ENCODE data around the gene NFATC4. TPM values are rescaled to one million over a fixed set of nuclear protein-coding genes. Genes with fewer than 3 reads are reported as not detected.

Gene NFATC4
- total RNA-seq, 1 experiment from 2014 or later, result 60.7 TPM

DNA sequence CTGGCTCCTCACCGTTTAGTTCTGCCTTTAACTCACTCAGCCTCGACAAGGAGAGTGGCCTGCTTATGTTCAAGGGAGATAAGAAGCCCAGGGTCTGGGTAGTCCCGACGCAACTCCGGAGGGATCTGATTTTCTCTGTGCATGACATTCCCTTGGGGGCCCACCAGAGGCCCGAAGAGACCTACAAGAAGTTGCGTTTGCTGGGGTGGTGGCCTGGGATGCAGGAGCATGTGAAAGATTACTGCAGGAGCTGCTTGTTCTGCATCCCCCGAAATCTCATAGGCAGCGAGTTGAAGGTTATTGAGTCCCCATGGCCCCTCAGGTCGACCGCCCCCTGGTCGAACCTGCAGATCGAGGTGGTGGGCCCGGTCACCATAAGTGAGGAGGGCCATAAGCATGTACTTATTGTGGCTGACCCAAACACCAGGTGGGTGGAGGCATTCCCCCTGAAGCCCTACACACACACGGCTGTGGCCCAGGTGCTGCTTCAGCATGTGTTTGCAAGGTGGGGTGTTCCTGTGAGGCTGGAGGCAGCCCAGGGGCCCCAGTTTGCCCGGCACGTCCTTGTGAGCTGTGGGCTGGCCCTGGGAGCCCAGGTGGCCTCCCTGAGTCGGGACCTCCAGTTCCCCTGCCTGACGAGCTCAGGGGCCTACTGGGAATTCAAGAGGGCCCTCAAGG, 48.4 kb downstream of the NFATC4 start (continued):
- no peak for TF ChIP-seq ZSCAN18 (CRISPR knock-in tag; IDR thresholded peaks at IDR 0.05)
- TF ChIP-seq CREM (CRISPR knock-in tag; IDR thresholded peaks at IDR 0.05), result no peak
- TF ChIP-seq PRRX2 (CRISPR knock-in tag; IDR thresholded peaks at IDR 0.05), result no peak
- TF ChIP-seq MXD4 (CRISPR knock-in tag; IDR thresholded peaks at IDR 0.05; ENCODE audit: borderline replicate concordance), result no peak
- TF ChIP-seq AR (CRISPR knock-in tag; IDR thresholded peaks at IDR 0.05), result no peak
- no peak for TF ChIP-seq JUN (CRISPR knock-in tag; IDR thresholded peaks at IDR 0.05)

- no peak for ATAC-seq
- peaks cover 30% of the 10 kb centered on the region for H3K27me3 Mint-ChIP-seq (ENCODE audit: low read depth)
- no peak for DNase-seq (ENCODE audit: low spot score)
- no peak overlapping the region for H3K4me3 Mint-ChIP-seq
- H3K4me1 Mint-ChIP-seq, result no peaks in the 10 kb centered on the region
- TF ChIP-seq TEAD4 (CRISPR knock-in tag; IDR thresholded peaks at IDR 0.05) (no peak), CBFB (CRISPR knock-in tag; IDR thresholded peaks at IDR 0.05; ENCODE audit: low read depth) (no peak), ZNF281 (CRISPR knock-in tag; IDR thresholded peaks at IDR 0.05) (no peak), SMAD4 (CRISPR knock-in tag; IDR thresholded peaks at IDR 0.05) (no peak), ATF1 (CRISPR knock-in tag; IDR thresholded peaks at IDR 0.05) (no peak), ATF2 (CRISPR knock-in tag; IDR thresholded peaks at IDR 0.05; ENCODE audit: borderline replicate concordance, low read depth) (no peak)
- TF ChIP-seq, protein P1, sequence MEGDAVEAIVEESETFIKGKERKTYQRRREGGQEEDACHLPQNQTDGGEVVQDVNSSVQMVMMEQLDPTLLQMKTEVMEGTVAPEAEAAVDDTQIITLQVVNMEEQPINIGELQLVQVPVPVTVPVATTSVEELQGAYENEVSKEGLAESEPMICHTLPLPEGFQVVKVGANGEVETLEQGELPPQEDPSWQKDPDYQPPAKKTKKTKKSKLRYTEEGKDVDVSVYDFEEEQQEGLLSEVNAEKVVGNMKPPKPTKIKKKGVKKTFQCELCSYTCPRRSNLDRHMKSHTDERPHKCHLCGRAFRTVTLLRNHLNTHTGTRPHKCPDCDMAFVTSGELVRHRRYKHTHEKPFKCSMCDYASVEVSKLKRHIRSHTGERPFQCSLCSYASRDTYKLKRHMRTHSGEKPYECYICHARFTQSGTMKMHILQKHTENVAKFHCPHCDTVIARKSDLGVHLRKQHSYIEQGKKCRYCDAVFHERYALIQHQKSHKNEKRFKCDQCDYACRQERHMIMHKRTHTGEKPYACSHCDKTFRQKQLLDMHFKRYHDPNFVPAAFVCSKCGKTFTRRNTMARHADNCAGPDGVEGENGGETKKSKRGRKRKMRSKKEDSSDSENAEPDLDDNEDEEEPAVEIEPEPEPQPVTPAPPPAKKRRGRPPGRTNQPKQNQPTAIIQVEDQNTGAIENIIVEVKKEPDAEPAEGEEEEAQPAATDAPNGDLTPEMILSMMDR (IDR thresholded peaks at IDR 0.05), result no peak
- TF ChIP-seq, protein P2, sequence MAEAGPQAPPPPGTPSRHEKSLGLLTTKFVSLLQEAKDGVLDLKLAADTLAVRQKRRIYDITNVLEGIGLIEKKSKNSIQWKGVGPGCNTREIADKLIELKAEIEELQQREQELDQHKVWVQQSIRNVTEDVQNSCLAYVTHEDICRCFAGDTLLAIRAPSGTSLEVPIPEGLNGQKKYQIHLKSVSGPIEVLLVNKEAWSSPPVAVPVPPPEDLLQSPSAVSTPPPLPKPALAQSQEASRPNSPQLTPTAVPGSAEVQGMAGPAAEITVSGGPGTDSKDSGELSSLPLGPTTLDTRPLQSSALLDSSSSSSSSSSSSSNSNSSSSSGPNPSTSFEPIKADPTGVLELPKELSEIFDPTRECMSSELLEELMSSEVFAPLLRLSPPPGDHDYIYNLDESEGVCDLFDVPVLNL (CRISPR knock-in tag; IDR thresholded peaks at IDR 0.05; ENCODE audit: borderline replicate concordance, low read depth), result no peak
- peaks cover 9% of the 10 kb centered on the region; the same call in 1 of the 2 replicates for H3K36me3 Mint-ChIP-seq
- no peaks in the 10 kb centered on the region for H3K9me3 Mint-ChIP-seq
- CTCF ChIA-PET, result interaction anchor here (0.7 to 5.4 kb wide), 7 partner anchors 10 to 84 kb away, joined by 3 to 37 read pairs (median 4); partner anchors contain the start of genes ADCY4, CBLN3, KHNYN and NYNRIN
- POLR2A ChIA-PET, result interaction anchor here (0.9 kb wide), 1 partner anchor 17 kb away, joined by 3 read pairs; no protein-coding TSS in a partner anchor
- H3K27ac Mint-ChIP-seq, result no peak overlapping the region
Observed at GRCh38 chr14:24416932-24417619, 49.1 kb downstream of the NFATC4 start.
